HepG2 (cell line): ENCODE measurements around the gene HBS1L. TPM values are rescaled to one million over a fixed set of nuclear protein-coding genes. Genes with fewer than 3 reads are reported as not detected.

Experiments used
- ATAC-seq: fragments of 200-7000 bp; cut with Tn5 transposase; 3 replicates; pipeline ENCODE4 v1.9.1; 2020; ENCODE audit warnings: mild to moderate bottlenecking, moderate library complexity
- BruUV-seq: library from RNA; stranded (reverse); fragments of 400-500 nt; replicated peaks from 2 replicates; lab custom pipeline; 2021; lab: Mats Ljungman, UMichigan
- CTCF ChIA-PET: fragments of 300-600 bp; formaldehyde crosslinking; extraction: SDS; loops from one replicate; lab custom pipeline; 2021; ENCODE audit warnings: low total read pairs, inconsistent platforms, low intra/inter-chr PET ratio; lab: Yijun Ruan, JAX
- POLR2A ChIA-PET: fragments of 350-600 bp; sonication (Branson Sonifier 250); formaldehyde crosslinking; loops from one replicate; lab custom pipeline; 2020; ENCODE audit warnings: antibody characterized with exemption, inconsistent platforms; lab: Yijun Ruan, JAX
- DNase-seq: peaks from one replicate; pipeline ENCODE4 v3.0.0-alpha.2; 2015; ENCODE audit warnings: low spot score
- FAIRE-seq: peaks from 3 replicates; lab custom pipeline; 2011; peaks lifted over from hg19 to GRCh38; lab: Jason Lieb, UNC
- H2AFZ ChIP-seq: one replicate; pipeline ENCODE4 v1.6.1; 2011; ENCODE audit warnings: low read length, inconsistent platforms
- H3K27ac ChIP-seq: fragments of 300-600 bp; 3 replicates; pipeline ENCODE4 v1.8.0; 2011; ENCODE audit warnings: mixed run types, mild to moderate bottlenecking, mixed read lengths, low read length, inconsistent platforms; ENCODE audit not compliant: insufficient read depth; ENCODE audit errors: extremely low read length
- H3K27me3 ChIP-seq, 2 experiments: fragments of 200-600 bp in 1 of 2; 2 replicates in 1 of 2; 3 replicates in 1 of 2; pipeline versions ENCODE4 v1.6.0 to v1.8.0; 2011; ENCODE audit warnings: low read length in 2 of 2, mild to moderate bottlenecking in 2 of 2, moderate library complexity in 2 of 2, inconsistent platforms in 1 of 2; ENCODE audit not compliant: insufficient read depth in 2 of 2, control insufficient read depth in 1 of 2
- H3K36me3 ChIP-seq, 2 experiments: fragments of 200-600 bp in 1 of 2; replicated peaks in 1 of 2; 2 replicates in 1 of 2; 3 replicates in 1 of 2; pipeline versions ENCODE4 v1.5.1 to v1.8.0; 2011; ENCODE audit warnings: low read length in 2 of 2, inconsistent platforms in 1 of 2; ENCODE audit not compliant: insufficient read depth in 2 of 2, control insufficient read depth in 1 of 2
- H3K4me1 ChIP-seq: 2 replicates; pipeline ENCODE4 v1.5.1; 2012; ENCODE audit warnings: low read length, inconsistent platforms; ENCODE audit not compliant: insufficient read depth
- H3K4me2 ChIP-seq: 2 replicates; pipeline ENCODE4 v1.6.0; 2011; ENCODE audit warnings: low read depth, low read length, inconsistent platforms
- H3K4me3 ChIP-seq, 3 experiments: fragments of 200-600 bp in 1 of 3; sonication (generic), shearing (Covaris generic) in 1 of 3; replicated peaks in 1 of 3; 2 replicates each; pipeline ENCODE4 v1.5.1; 2011 to 2016; ENCODE audit warnings: low read length in 3 of 3, inconsistent platforms in 2 of 3, low read depth in 2 of 3, mild to moderate bottlenecking in 2 of 3, control low read depth in 1 of 3, mixed read lengths in 1 of 3; ENCODE audit not compliant: insufficient read depth in 1 of 3
- H3K79me2 ChIP-seq: one replicate; pipeline ENCODE4 v1.6.1; 2011; ENCODE audit warnings: low read length, inconsistent platforms; ENCODE audit not compliant: insufficient read depth
- H3K9ac ChIP-seq: 2 replicates; pipeline ENCODE4 v1.6.0; 2011; ENCODE audit warnings: mild to moderate bottlenecking, low read depth, low read length, inconsistent platforms; ENCODE audit not compliant: insufficient read depth
- H3K9me3 ChIP-seq: 2 replicates; pipeline ENCODE4 v1.5.1; 2012; ENCODE audit warnings: mild to moderate bottlenecking, low read length
- H4K20me1 ChIP-seq: 2 replicates; pipeline ENCODE4 v1.6.0; 2011; ENCODE audit warnings: inconsistent platforms, mild to moderate bottlenecking, low read length, moderate library complexity; ENCODE audit not compliant: insufficient read depth
- ATF7 ChIP-seq, 2 experiments: fragments of 450-650 bp in 1 of 2; sonication (generic) in 1 of 2; formaldehyde crosslinking in 1 of 2; IDR thresholded peaks; 2 replicates each; pipeline versions ENCODE4 v1.4.0 to v1.6.1; 2016 to 2020; ENCODE audit warnings: antibody characterized with exemption in 1 of 2, mild to moderate bottlenecking in 1 of 2, missing genetic modification reagents in 1 of 2
- CREB1 ChIP-seq, 2 experiments: fragments of 450-650 bp in 1 of 2; IDR thresholded peaks; 2 replicates each; pipeline ENCODE4 v1.6.1; 2016 to 2017; ENCODE audit warnings: control low read depth in 1 of 2, mild to moderate bottlenecking in 1 of 2, missing compliant biosample characterization in 1 of 2, missing genetic modification characterization in 1 of 2
- GABPB1 ChIP-seq: IDR thresholded peaks from 2 replicates; pipeline ENCODE4 v1.6.1; 2016; ENCODE audit warnings: mild to moderate bottlenecking, missing genetic modification reagents, moderate library complexity, missing compliant biosample characterization
- GFI1 ChIP-seq: sonication (generic); formaldehyde crosslinking; IDR thresholded peaks from 2 replicates; pipeline ENCODE4 v1.5.0; 2020; ENCODE audit warnings: missing genetic modification reagents, mild to moderate bottlenecking, borderline replicate concordance
- HMG20B ChIP-seq: conservative IDR thresholded peaks from 2 replicates; pipeline ENCODE4 v1.6.1; 2016; ENCODE audit warnings: missing genetic modification reagents, missing compliant biosample characterization
- IRF2 ChIP-seq: IDR thresholded peaks from 2 replicates; pipeline ENCODE4 v1.6.1; 2018; ENCODE audit warnings: missing genetic modification reagents, missing compliant biosample characterization
- MTF1 ChIP-seq: sonication (generic); formaldehyde crosslinking; IDR thresholded peaks from 2 replicates; pipeline ENCODE4 v1.5.0; 2020; ENCODE audit warnings: missing genetic modification reagents
- ZNF550 ChIP-seq: sonication (generic); formaldehyde crosslinking; IDR thresholded peaks from 2 replicates; pipeline ENCODE4 v1.4.0; 2020; ENCODE audit warnings: mild to moderate bottlenecking, missing genetic modification reagents, borderline replicate concordance
- ZNF747 ChIP-seq: sonication (generic); formaldehyde crosslinking; IDR thresholded peaks from 2 replicates; pipeline ENCODE4 v1.8.1; 2023; ENCODE audit warnings: missing genetic modification reagents, mild to moderate bottlenecking, borderline replicate concordance
- WGBS: methylation state at CpG from one replicate; pipeline ENCODE4 v1.1.6; 2017; ENCODE audit warnings: low lambda C conversion rate; 5-methylcytosine and 5-hydroxymethylcytosine counted together
- in situ Hi-C: cut with HindIII; loops from 2 replicates; pipeline ENCODE4 v1.10.0; 2017; ENCODE audit warnings: low pct_unique_long_range_greater_than_20kb; ENCODE audit not compliant: extremely low pct_ligation_motif_present
- intact Hi-C: fragments of 100-400 bp; cut with micrococcal nuclease; formaldehyde crosslinking; loops from one replicate; pipeline ENCODE4 v1.10.0; 2022; ENCODE audit not compliant: unreplicated experiment
- polyA plus RNA-seq, 8 experiments: library from polyadenylated mRNA; depleted of rRNA in 3 of 8; stranded (reverse) in 7 of 8; unstranded in 1 of 8; fragments of >200 nt; fragmentation: Illumina TruSeq in 4 of 8; extraction: Trizol in 4 of 8; gene quantifications; 2 replicates each; pipeline versions ENCODE4 v1.2.1 to v1.2.3, GENCODE V29; 2011 to 2016; ENCODE audit warnings: low read depth in 4 of 8, missing spikeins in 1 of 8, mixed read lengths in 1 of 8; ENCODE audit not compliant: insufficient read depth in 1 of 8
- total RNA-seq, 5 experiments: library from RNA; depleted of rRNA; stranded (reverse); fragments of >200 nt; fragmentation: Illumina TruSeq; extraction: Trizol; gene quantifications; 2 replicates each; pipeline ENCODE4 v1.2.3, GENCODE V29; 2016; ENCODE audit warnings: low read depth in 1 of 5
- TF ChIP-seq, protein P1 (sequence below): sonication (generic); formaldehyde crosslinking; IDR thresholded peaks from 2 replicates; pipeline ENCODE4 v1.4.0; 2020; ENCODE audit warnings: missing genetic modification reagents

Gene HBS1L
- total and polyA plus RNA-seq, 2 of the 13 experiments (the other 11 are each of a cell fraction or from before 2014, with no cell fraction given): 44.1 to 138 TPM

GRCh38 chr6:134992155-134992554 lies 62.5 kb downstream of the HBS1L start:
- ATAC-seq (no peak), FAIRE-seq (no peak), DNase-seq (no peak)
- Histone ChIP-seq H3K36me3 (peaks cover 2 to 30% of the 10 kb centered on the region in 2 experiments), H4K20me1 (no peaks in the 10 kb centered on the region), H2AFZ (no peak overlapping the region), H3K4me3 (no peak overlapping the region), H3K27ac (no peak overlapping the region), H3K9me3 (no peaks in the 10 kb centered on the region), H3K4me1 (no peaks in the 10 kb centered on the region), H3K27me3 (no peaks in the 10 kb centered on the region), H3K79me2 (no peaks in the 10 kb centered on the region), H3K4me2 (no peak overlapping the region), H3K9ac (no peak overlapping the region)
- ChIA-PET CTCF (no interaction called here), POLR2A (no interaction called here)
- WGBS: over 99% methylated on average over 6 of the region's 6 CpGs
- BruUV-seq: no TSS peak
- TF ChIP-seq GFI1 (CRISPR knock-in tag) (no peak), CREB1 (IDR thresholded peaks at IDR 0.05) (peak; percentile 70), CREB1 (CRISPR knock-in tag; IDR thresholded peaks at IDR 0.05) (no peak), GABPB1 (CRISPR knock-in tag) (no peak), ATF7 (IDR thresholded peaks at IDR 0.05) (peak; percentile 56; the same call in 1 of the 2 replicates), ATF7 (CRISPR knock-in tag; IDR thresholded peaks at IDR 0.05) (no peak), ZNF747 (CRISPR knock-in tag) (no peak), HMG20B (CRISPR knock-in tag) (no peak), IRF2 (CRISPR knock-in tag) (no peak), MTF1 (CRISPR knock-in tag) (no peak), ZNF550 (CRISPR knock-in tag) (no peak)
- TF ChIP-seq, protein P1, sequence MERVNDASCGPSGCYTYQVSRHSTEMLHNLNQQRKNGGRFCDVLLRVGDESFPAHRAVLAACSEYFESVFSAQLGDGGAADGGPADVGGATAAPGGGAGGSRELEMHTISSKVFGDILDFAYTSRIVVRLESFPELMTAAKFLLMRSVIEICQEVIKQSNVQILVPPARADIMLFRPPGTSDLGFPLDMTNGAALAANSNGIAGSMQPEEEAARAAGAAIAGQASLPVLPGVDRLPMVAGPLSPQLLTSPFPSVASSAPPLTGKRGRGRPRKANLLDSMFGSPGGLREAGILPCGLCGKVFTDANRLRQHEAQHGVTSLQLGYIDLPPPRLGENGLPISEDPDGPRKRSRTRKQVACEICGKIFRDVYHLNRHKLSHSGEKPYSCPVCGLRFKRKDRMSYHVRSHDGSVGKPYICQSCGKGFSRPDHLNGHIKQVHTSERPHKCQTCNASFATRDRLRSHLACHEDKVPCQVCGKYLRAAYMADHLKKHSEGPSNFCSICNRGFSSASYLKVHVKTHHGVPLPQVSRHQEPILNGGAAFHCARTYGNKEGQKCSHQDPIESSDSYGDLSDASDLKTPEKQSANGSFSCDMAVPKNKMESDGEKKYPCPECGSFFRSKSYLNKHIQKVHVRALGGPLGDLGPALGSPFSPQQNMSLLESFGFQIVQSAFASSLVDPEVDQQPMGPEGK (CRISPR knock-in tag): no peak
- intact Hi-C loops (no loop called here), in situ Hi-C loops (no loop called here)
